NK-92 treated with Interleukin-12 subunit alpha and Interleukin-12 subunit beta, amount 100 ng/mL, for 24 hours (cell line): ENCODE results near the gene GRM7.

ENCODE experiments used
- DNase-seq: peaks from one replicate; lab custom pipeline; 2025; lab: John Stamatoyannopoulos, UW

Gene GRM7

GRCh38 chr3:7400360-7400759 is 539.4 kb downstream of the GRM7 start:
- DNase-seq, result no peak

GRCh38 chr3:7401418-7401817 is 540.5 kb downstream of the GRM7 start:
- DNase-seq, result no peak

GRCh38 chr3:7407107-7407506 is 546.2 kb downstream of the GRM7 start:
- no peak for DNase-seq

- no peak for DNase-seq
Observed at GRCh38 chr3:7410782-7411181, 549.9 kb downstream of the GRM7 start.

- no peak for DNase-seq
Observed at GRCh38 chr3:7421065-7421464, 560.1 kb downstream of the GRM7 start.

GRCh38 chr3:7423036-7423435 is 562.1 kb downstream of the GRM7 start:
- no peak for DNase-seq

GRCh38 chr3:7423995-7424394 is 563.1 kb downstream of the GRM7 start:
- no peak for DNase-seq

GRCh38 chr3:7428206-7428718 is 567.3 kb downstream of the GRM7 start:
- no peak for DNase-seq

GRCh38 chr3:7432610-7433009 is 571.7 kb downstream of the GRM7 start:
- no peak for DNase-seq

- no peak for DNase-seq
Observed at GRCh38 chr3:7433073-7433472, 572.2 kb downstream of the GRM7 start.

GRCh38 chr3:7436542-7436941 is 575.6 kb downstream of the GRM7 start:
- DNase-seq, result no peak

GRCh38 chr3:7437231-7437630 is 576.3 kb downstream of the GRM7 start:
- DNase-seq, result no peak

- DNase-seq, result no peak
Observed at GRCh38 chr3:7439101-7439680, 578.3 kb downstream of the GRM7 start.

GRCh38 chr3:7444886-7445285 is 584.0 kb downstream of the GRM7 start:
- DNase-seq, result no peak

- no peak for DNase-seq
Observed at GRCh38 chr3:7445331-7445730, 584.4 kb downstream of the GRM7 start.

- no peak for DNase-seq
Observed at GRCh38 chr3:7447197-7447769, 586.4 kb downstream of the GRM7 start.

GRCh38 chr3:7456386-7456785 is 595.5 kb downstream of the GRM7 start:
- no peak for DNase-seq

- no peak for DNase-seq
Observed at GRCh38 chr3:7461202-7461825, 600.4 kb downstream of the GRM7 start.

GRCh38 chr3:7469866-7470265 is 609.0 kb downstream of the GRM7 start:
- DNase-seq, result no peak

GRCh38 chr3:7484636-7485035 is 623.7 kb downstream of the GRM7 start:
- DNase-seq, result no peak

GRCh38 chr3:7487763-7488162 is 626.8 kb downstream of the GRM7 start:
- no peak for DNase-seq

- no peak for DNase-seq
Observed at GRCh38 chr3:7489417-7489816, 628.5 kb downstream of the GRM7 start.

GRCh38 chr3:7498715-7499114 is 637.8 kb downstream of the GRM7 start:
- no peak for DNase-seq

GRCh38 chr3:7503431-7503830 is 642.5 kb downstream of the GRM7 start:
- DNase-seq, result no peak
